HCT116 (cell line): Measurements from ENCODE around the gene GGNBP2. TPM values are rescaled to one million over a fixed set of nuclear protein-coding genes. Genes with fewer than 3 reads are reported as not detected.

Experiments used
- ATAC-seq: fragments of 200-7000 bp; cut with Tn5 transposase; 2 replicates; pipeline ENCODE4 v1.9.1; 2020; ENCODE audit warnings: mild to moderate bottlenecking, moderate library complexity
- BruUV-seq: library from RNA; stranded (reverse); fragments of 400-500 nt; replicated peaks from 2 replicates; lab custom pipeline; 2021; lab: Mats Ljungman, UMichigan
- CTCF ChIA-PET: fragments of 300-600 bp; sonication (Branson Sonifier 250); formaldehyde crosslinking; loops from one replicate; lab custom pipeline; 2021; ENCODE audit warnings: antibody characterized with exemption; lab: Charles Lee
- POLR2A ChIA-PET: fragments of 300-600, 350-600 bp; sonication (Branson Sonifier 250); formaldehyde crosslinking; loops from one replicate; lab custom pipeline; 2021; ENCODE audit warnings: antibody characterized with exemption; lab: Charles Lee
- RAD21 ChIA-PET, 2 experiments: fragments of 300-600 bp; sonication (Branson Sonifier 250); formaldehyde crosslinking; loops; one replicate each; lab custom pipeline; 2023; ENCODE audit warnings: low total read pairs in 2 of 2; ENCODE audit not compliant: uncharacterized antibody in 2 of 2, unreplicated experiment in 2 of 2, low non-redundant PET in 1 of 2; lab: Charles Lee
- DNase-seq: peaks from one replicate; pipeline ENCODE4 v3.0.0-alpha.2; 2010; ENCODE audit warnings: low read depth, low spot score
- H2AFZ ChIP-seq: fragments of 200-600 bp; shearing (Covaris generic), sonication (generic); 2 replicates; pipeline ENCODE4 v1.6.1; 2017; ENCODE audit warnings: low read depth, mixed run types, mixed read lengths, antibody characterized with exemption, low read length; ENCODE audit not compliant: poor library complexity, severe bottlenecking
- H3K27ac ChIP-seq: 2 replicates; pipeline ENCODE4 v1.5.1; 2012; ENCODE audit warnings: low read depth, low read length
- H3K27me3 ChIP-seq: fragments of 200-600 bp; sonication (generic); 2 replicates; pipeline ENCODE4 v1.6.1; 2016; ENCODE audit warnings: mixed run types, low read length, mixed read lengths; ENCODE audit not compliant: insufficient read depth
- H3K36me3 ChIP-seq, 2 experiments: fragments of 200-500 bp in 1 of 2; fragments of 200-600 bp in 1 of 2; sonication (Bioruptor generic) in 1 of 2; sonication (generic) in 1 of 2; 2 replicates each; pipeline versions ENCODE4 v1.5.1 to v1.6.1; 2014 to 2016; ENCODE audit warnings: low read length in 2 of 2, inconsistent platforms in 1 of 2, mixed read lengths in 1 of 2, mixed run types in 1 of 2; ENCODE audit not compliant: insufficient read depth in 2 of 2, control insufficient read depth in 1 of 2
- H3K4me1 ChIP-seq, 2 experiments: fragments of 200-600 bp in 1 of 2; sonication (generic) in 1 of 2; 2 replicates each; pipeline versions ENCODE4 v1.5.1 to v1.6.1; 2012 to 2017; ENCODE audit warnings: low read length in 2 of 2, inconsistent platforms in 1 of 2, mild to moderate bottlenecking in 1 of 2, mixed read lengths in 1 of 2, mixed run types in 1 of 2, moderate library complexity in 1 of 2; ENCODE audit not compliant: insufficient read depth in 2 of 2, control insufficient read depth in 1 of 2
- H3K4me2 ChIP-seq: fragments of 200-600 bp; sonication (generic); 2 replicates; pipeline ENCODE4 v1.6.1; 2017; ENCODE audit warnings: mixed run types, low read length, mixed read lengths
- H3K4me3 ChIP-seq, 2 experiments: fragments of 200-600 bp in 1 of 2; sonication (generic) in 1 of 2; replicated peaks in 1 of 2; 2 replicates each; pipeline ENCODE4 v1.5.1; 2011 to 2016; ENCODE audit warnings: low read length in 2 of 2, control low read depth in 1 of 2, low read depth in 1 of 2, mild to moderate bottlenecking in 1 of 2, mixed read lengths in 1 of 2, mixed run types in 1 of 2
- H3K79me2 ChIP-seq: fragments of 200-600 bp; sonication (generic); 2 replicates; pipeline ENCODE4 v1.6.1; 2017; ENCODE audit warnings: mild to moderate bottlenecking, mixed run types, low read length, moderate library complexity, mixed read lengths; ENCODE audit not compliant: insufficient read depth
- H3K9ac ChIP-seq: fragments of 200-600 bp; sonication (generic); 2 replicates; pipeline ENCODE4 v1.6.1; 2016; ENCODE audit warnings: low read length, mixed read lengths
- H3K9me2 ChIP-seq: fragments of 200-600 bp; sonication (generic), shearing (Covaris generic); 2 replicates; pipeline ENCODE4 v1.6.1; 2017; ENCODE audit warnings: mixed run types, mild to moderate bottlenecking, moderate library complexity; ENCODE audit not compliant: insufficient read depth
- H3K9me3 ChIP-seq, 2 experiments: fragments of 200-500 bp in 1 of 2; fragments of 200-600 bp in 1 of 2; sonication (Bioruptor generic) in 1 of 2; sonication (generic) in 1 of 2; 2 replicates each; pipeline ENCODE4 v1.6.1; 2014 to 2017; ENCODE audit warnings: low read length in 2 of 2, mixed read lengths in 2 of 2, inconsistent platforms in 1 of 2, low read depth in 1 of 2, mild to moderate bottlenecking in 1 of 2, mixed run types in 1 of 2, moderate library complexity in 1 of 2; ENCODE audit not compliant: control insufficient read depth in 1 of 2, insufficient read depth in 1 of 2
- H4K20me1 ChIP-seq: fragments of 200-600 bp; sonication (generic), shearing (Covaris generic); 2 replicates; pipeline ENCODE4 v1.6.1; 2017; ENCODE audit warnings: mixed run types, mild to moderate bottlenecking, moderate library complexity; ENCODE audit not compliant: insufficient read depth
- CEBPB ChIP-seq: IDR thresholded peaks from 2 replicates; pipeline ENCODE4 v1.6.1; 2012; ENCODE audit warnings: low read depth
- CTCF ChIP-seq, 3 experiments: fragments of 200-600 bp in 1 of 3; sonication (generic) in 1 of 3; IDR thresholded peaks in 2 of 3; conservative IDR thresholded peaks in 1 of 3; 2 replicates each; pipeline ENCODE4 v1.5.1; 2012 to 2017; ENCODE audit warnings: low read depth in 2 of 3, low read length in 2 of 3, antibody characterized with exemption in 1 of 3, borderline replicate concordance in 1 of 3, control low read depth in 1 of 3, mild to moderate bottlenecking in 1 of 3, mixed read lengths in 1 of 3, mixed run types in 1 of 3, moderate library complexity in 1 of 3; ENCODE audit not compliant: insufficient read depth in 1 of 3
- EGR1 ChIP-seq: IDR thresholded peaks from 2 replicates; pipeline ENCODE4 v1.6.1; 2012; ENCODE audit warnings: low read depth
- ELF1 ChIP-seq: IDR thresholded peaks from 2 replicates; pipeline ENCODE4 v1.6.1; 2012; ENCODE audit warnings: low read depth, borderline replicate concordance
- FOSL1 ChIP-seq: IDR thresholded peaks from 2 replicates; pipeline ENCODE4 v1.6.1; 2012; ENCODE audit warnings: low read depth
- JUND ChIP-seq: IDR thresholded peaks from 2 replicates; pipeline ENCODE4 v1.6.1; 2012
- POLR2A ChIP-seq: IDR thresholded peaks from 2 replicates; pipeline ENCODE4 v1.7.0; 2011; ENCODE audit warnings: borderline replicate concordance; ENCODE audit not compliant: insufficient read depth, insufficient read length; ENCODE audit errors: extremely low read depth
- POLR2AphosphoS5 ChIP-seq: IDR thresholded peaks from 2 replicates; pipeline ENCODE4 v1.6.1; 2011; ENCODE audit warnings: mild to moderate bottlenecking, low read depth, low read length, moderate library complexity
- REST ChIP-seq: IDR thresholded peaks from 2 replicates; pipeline ENCODE4 v1.6.1; 2012; ENCODE audit warnings: low read depth
- SP1 ChIP-seq: IDR thresholded peaks from 2 replicates; pipeline ENCODE4 v1.6.1; 2012; ENCODE audit warnings: low read depth
- SRF ChIP-seq: IDR thresholded peaks from 2 replicates; pipeline ENCODE4 v1.6.1; 2012; ENCODE audit warnings: low read depth
- ZNF274 ChIP-seq: fragments of 200-500 bp; sonication (Bioruptor generic); IDR thresholded peaks from 2 replicates; pipeline ENCODE4 v1.6.1; 2014; ENCODE audit warnings: mild to moderate bottlenecking, low read depth, low read length, inconsistent platforms
- intact Hi-C: fragments of 100-400 bp; cut with micrococcal nuclease; formaldehyde crosslinking; loops from 2 replicates; pipeline ENCODE4 v1.10.0; 2022
- total RNA-seq: library from RNA; stranded (reverse); gene quantifications from one replicate; pipeline ENCODE4 v1.2.1, GENCODE V29; 2021; ENCODE audit not compliant: unreplicated experiment
- TF ChIP-seq, protein P1 (sequence below): IDR thresholded peaks from 2 replicates; pipeline ENCODE4 v1.6.1; 2012
- TF ChIP-seq, protein P2 (sequence below): IDR thresholded peaks from 2 replicates; pipeline ENCODE4 v1.6.1; 2011; ENCODE audit warnings: mild to moderate bottlenecking, low read length, moderate library complexity; ENCODE audit not compliant: insufficient replicate concordance; ENCODE audit errors: extremely low read depth

The GGNBP2 gene
- total RNA-seq, 1 experiment from 2014 or later, result 58.2 TPM

DNA sequence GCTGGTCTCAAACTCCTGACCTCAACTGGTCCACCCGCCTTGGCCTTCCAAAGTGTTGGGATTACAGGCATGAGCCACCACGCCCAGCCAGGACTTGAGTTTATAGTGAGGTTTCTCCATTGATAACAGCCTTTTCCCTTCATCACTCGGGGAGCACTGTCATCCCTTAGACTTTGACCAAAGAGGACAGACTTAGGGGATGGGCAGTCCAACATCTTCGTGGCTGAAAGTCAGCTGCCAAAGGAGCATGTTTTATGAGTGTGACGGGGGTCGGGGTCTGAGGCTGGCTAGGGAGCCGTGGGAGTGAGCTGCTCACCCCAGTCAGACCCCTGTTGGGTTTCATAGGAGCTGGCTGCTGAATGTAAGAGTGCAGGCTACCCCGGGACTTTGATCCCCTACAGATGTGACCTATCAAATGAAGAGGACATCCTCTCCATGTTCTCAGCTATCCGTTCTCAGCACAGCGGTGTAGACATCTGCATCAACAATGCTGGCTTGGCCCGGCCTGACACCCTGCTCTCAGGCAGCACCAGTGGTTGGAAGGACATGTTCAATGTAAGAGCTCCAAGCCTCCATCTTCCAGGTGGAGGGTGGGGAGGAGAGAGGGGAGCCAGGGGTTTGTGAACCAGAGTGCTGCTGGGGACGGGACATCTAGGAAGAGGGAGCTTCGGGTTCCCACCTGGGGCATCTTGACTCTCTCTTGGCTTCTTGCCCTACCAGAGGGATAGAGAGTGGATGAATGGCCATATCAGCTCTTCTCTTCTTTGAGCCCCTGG lies 50.1 kb downstream of the GGNBP2 start:
- ChIA-PET RAD21 (no interaction called here), CTCF (interaction anchor here (0.7 kb wide), 1 partner anchor 652 kb away, joined by 4 read pairs; no protein-coding TSS in a partner anchor), POLR2A (no interaction called here)
- intact Hi-C loops, result no loop called here
- H3K27me3 ChIP-seq, result no peaks in the 10 kb centered on the region
- DNase-seq (no peak), ATAC-seq (no peak)
- peaks cover 6 to 23% of the 10 kb centered on the region in 2 experiments for H3K4me1 ChIP-seq
- H3K4me3 ChIP-seq, result no peak overlapping the region
- peaks cover 0 to 14% of the 10 kb centered on the region in 2 experiments; a peak in 2 of 4 replicates for H3K36me3 ChIP-seq
- TF ChIP-seq JUND (no peak), SP1 (no peak), FOSL1 (no peak), POLR2A (no peak), REST (no peak), ZNF274 (no peak), ELF1 (no peak), POLR2AphosphoS5 (no peak), SRF (no peak), EGR1 (no peak), CTCF (IDR thresholded peaks at IDR 0.05 in 2 of 3, conservative IDR thresholded peaks at IDR 0.05 in 1 of 3; ENCODE audit: borderline replicate concordance in 1 of 3, insufficient read depth in 1 of 3, low read depth in 2 of 3, low read length in 2 of 3) (no peak), CEBPB (no peak)
- TF ChIP-seq, protein P1, sequence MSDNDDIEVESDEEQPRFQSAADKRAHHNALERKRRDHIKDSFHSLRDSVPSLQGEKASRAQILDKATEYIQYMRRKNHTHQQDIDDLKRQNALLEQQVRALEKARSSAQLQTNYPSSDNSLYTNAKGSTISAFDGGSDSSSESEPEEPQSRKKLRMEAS, result no peak
- TF ChIP-seq, protein P2, sequence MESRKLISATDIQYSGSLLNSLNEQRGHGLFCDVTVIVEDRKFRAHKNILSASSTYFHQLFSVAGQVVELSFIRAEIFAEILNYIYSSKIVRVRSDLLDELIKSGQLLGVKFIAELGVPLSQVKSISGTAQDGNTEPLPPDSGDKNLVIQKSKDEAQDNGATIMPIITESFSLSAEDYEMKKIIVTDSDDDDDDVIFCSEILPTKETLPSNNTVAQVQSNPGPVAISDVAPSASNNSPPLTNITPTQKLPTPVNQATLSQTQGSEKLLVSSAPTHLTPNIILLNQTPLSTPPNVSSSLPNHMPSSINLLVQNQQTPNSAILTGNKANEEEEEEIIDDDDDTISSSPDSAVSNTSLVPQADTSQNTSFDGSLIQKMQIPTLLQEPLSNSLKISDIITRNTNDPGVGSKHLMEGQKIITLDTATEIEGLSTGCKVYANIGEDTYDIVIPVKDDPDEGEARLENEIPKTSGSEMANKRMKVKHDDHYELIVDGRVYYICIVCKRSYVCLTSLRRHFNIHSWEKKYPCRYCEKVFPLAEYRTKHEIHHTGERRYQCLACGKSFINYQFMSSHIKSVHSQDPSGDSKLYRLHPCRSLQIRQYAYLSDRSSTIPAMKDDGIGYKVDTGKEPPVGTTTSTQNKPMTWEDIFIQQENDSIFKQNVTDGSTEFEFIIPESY, result no peak
- no peaks in the 10 kb centered on the region for H3K9me2 ChIP-seq
- no peaks in the 10 kb centered on the region for H4K20me1 ChIP-seq
- BruUV-seq, result no TSS peak
- H3K9ac ChIP-seq, result no peak overlapping the region
- peaks cover 28% of the 10 kb centered on the region for H3K79me2 ChIP-seq
- H3K4me2 ChIP-seq, result no peak overlapping the region
- no peaks in the 10 kb centered on the region for H3K9me3 ChIP-seq
- no peak overlapping the region for H3K27ac ChIP-seq
- H2AFZ ChIP-seq, result no peak overlapping the region
